GM21390 (cell line): ENCODE measurements around the gene FMNL3.

ENCODE experiments used
- ATAC-seq: cut with Tn5 transposase; IDR thresholded peaks from one replicate; pipeline ENCODE4 v1.9.1; 2021; ENCODE audit not compliant: unreplicated experiment

Gene FMNL3

GRCh38 chr12:49680075-49680474 is 27.1 kb downstream of the FMNL3 start:
- no peak for ATAC-seq

DNA sequence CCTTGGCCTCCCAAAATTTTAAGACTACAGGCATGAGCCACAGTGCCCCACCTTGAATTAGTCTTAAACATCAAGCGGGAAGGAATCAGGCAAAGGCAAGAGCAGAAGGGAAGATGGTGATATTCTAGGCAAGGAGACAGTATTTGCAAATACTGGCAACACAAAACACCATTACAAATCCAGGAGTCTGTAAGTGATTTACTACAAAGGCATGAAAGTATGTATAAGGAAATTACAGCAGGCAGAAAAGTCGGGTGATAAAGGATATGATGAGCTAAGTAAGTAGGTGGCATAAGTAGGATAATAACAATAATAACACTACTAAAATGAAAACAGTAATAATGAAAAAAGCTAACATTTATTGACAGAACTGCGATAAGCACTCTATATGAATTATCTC is 28.5 kb downstream of the FMNL3 start:
- ATAC-seq, result no peak

DNA sequence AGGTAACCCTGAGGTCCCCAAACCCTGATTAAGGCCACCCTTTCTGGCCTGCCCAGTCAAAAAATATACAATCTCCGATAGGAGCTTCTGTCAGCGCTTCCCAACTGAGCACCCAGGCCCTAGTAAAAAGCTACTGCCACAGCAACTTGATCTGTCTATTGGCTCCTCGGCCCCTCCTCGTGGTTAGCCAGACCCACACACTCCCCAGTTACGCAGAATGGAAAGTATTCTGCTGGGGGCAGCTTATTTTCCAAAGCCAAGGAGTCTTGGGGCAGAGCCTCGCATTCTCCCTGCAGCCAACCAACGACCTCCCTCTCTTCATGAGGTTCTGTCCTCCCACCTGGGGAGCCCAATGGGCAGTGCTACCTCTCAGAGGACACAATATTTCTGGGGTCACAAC is 32.1 kb downstream of the FMNL3 start:
- ATAC-seq, result no peak

- no peak for ATAC-seq
These were observed 32.8 kb downstream of the FMNL3 start for GRCh38 chr12:49674318-49674981.

GRCh38 chr12:49673446-49674317 is 33.5 kb downstream of the FMNL3 start:
- ATAC-seq, result no peak

DNA sequence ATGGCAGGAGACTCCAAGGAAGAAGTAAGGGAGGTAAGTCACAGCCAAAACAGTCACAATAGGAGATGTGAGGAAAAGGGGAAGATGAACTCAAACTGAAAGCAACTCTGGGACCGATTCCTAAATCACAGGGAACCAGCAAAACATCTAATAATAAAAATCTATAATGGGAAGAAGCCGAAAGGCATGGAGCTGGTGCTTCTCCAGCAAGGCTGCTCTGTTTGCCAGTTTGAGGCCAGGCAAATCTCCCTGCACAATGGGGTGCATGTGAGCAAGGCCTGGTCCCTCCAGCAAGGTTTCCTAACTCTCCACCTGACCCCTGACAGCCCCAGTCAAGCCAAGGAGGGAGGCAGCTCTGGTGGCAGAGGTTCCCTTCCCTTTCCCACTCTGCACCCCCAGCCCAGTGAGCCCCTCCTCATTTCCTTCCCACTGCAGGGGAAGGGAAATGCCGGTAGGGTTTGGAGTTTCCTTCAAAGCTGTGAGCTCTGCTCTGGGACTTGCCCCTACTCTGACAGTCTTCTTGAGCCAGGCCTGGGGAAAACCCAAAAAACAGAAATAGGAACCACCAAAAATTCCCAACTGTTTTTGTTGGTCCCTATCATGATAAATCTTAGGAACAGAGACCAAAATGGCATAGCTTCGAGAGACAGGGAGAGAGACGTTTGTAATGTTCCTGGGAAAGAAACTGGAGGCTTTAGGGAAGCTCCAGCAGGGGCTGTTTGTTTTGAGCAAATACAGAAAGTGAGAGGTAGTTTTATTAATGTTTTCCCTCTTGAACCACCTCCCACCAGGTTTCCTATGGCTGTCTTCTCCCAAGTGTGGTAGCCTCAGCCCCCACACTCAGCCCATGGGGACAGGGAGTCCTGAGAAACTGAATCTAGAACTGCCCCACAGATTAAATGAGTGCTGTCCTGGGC is 34.6 kb downstream of the FMNL3 start:
- ATAC-seq, result no peak

DNA sequence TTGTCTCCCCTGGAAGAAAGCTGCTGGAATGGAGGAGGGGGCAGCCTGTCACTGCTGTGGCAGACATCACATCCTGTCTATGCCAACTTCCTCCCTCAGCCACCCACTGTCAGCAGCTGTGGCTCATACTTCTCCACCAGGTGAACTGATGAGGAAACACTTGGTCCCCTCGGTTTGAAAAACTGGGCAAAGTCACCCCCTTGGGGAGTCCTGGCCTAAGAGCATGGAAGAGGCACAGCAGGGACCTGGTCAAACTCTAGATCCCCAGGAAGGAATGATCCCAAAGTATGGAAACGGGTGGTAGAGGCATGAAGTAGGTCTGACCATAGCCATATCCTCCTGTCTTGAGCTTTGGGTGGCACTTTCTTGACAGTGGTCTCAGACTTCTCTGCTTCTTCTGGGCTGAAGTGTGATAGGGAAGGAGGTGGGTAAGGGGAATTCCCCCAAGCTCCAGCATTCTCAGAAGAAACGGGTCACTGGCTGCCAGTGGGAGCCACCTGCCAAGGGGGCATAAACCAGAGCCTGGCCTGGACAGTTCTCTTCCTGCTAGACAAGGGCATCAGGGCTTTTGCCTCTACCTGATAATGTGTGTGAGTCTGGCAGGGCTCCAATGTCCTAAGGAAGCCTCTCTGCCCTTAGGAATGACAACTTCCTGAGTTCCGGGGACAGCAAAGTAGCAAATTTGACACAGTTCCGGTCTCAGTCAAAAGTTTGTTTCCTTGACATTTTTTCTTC is 36.0 kb downstream of the FMNL3 start:
- ATAC-seq, result no peak

DNA sequence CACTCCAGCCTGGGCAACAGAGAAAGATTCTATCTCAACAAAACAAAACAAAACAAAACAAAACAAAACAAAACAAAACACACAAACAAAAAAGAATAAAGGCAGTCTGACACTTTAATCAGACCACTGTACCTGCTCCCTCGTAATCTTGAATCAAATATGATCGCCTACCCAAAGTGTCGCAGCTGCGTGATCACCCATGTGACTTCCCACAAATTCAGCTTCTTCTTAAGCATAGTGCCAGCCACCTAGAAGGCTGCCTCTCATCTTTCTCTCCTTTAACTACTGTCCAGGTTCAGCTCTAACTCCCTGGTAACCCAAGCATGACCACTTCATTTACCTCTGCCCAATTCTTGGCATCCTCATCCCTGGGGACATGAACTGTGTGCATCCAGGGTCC is 37.4 kb downstream of the FMNL3 start:
- no peak for ATAC-seq

DNA sequence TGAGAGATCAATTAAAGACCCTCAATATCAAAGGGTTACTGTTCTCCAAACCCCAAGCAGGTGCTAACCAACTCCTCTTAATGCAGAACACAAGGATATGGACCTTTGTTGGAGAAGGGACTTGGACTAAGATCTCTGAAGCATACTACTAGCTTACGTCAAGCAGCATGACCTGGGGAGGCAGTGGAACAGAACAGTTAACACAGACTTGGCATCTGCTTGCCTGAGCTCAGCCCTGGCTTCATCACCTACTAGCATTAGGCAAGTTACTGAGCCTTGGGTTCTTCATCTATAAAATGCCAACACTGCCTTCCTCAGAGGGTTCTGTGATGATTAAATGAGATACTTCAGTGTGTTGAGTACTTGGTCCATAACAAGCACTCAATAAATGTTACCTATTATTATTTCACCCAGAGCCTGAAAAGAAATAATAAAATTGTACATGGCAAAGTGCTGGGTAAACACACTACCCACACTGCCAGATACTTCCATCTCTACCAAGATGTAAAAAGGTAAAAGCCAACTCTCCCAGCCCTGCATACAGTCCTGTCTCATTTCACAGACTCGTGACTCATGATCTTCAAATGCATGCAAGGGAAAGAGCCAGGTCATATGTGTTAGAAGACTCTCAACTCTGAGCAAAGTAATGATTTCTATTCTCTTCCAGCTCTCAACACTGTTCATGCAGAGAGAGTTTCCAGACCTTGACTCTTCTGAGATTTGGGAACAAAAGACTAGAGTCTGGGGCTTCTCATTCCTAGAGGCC is 39.7 kb downstream of the FMNL3 start:
- no peak for ATAC-seq

- no peak for ATAC-seq
These were observed 41.0 kb downstream of the FMNL3 start for GRCh38 chr12:49666176-49666575.

GRCh38 chr12:49665384-49665783 is 41.8 kb downstream of the FMNL3 start:
- no peak for ATAC-seq

DNA sequence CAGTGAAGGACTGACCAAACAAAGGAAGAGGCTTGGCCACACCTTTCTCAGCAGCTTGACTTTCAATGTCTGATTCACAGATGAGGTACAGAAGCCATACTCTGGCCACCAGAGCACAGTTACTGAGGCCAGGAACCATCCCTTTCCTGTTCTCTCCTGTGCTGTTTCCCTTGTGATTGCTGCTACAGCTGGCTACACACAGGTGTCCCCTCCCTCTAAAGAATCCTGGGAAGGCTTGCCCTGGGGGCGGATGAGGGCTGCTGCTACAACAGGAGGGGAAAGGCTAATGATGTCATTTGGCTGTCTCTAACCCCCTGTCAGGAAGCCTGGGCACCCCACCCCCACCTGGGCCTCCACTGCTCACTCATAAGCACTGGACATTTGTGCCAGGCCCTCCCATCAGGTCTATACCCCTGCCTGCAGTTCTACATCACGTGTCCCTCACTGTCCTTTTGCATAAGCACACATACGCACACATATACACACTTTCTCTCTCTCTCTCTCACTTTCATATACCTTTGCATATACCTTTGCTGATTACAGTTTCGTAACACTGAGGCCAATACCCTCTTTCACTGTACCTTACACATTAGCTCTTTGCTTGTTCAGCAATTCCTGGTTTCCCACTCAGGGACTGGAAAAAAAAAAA is 42.5 kb downstream of the FMNL3 start:
- ATAC-seq, result peak; percentile 67

DNA sequence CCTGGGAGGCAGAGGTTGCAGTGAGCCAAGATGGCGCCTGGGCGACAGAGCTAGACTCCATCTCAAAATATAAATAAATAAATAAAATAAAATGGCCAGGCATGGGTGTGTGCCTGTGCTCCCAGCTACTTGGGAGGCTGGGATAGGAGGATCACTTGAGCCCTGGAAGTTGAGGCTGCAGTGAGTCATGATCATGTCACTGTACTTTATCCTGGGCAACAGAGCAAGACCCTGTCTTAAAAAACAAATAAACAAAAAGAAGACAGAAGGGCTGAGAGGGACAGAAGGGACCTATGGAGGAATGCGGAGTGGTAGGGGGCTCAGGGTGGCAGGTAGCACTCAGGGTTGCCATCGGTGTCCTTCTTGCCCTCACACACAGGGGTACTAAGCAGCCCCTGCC is 43.0 kb downstream of the FMNL3 start:
- no peak for ATAC-seq

DNA sequence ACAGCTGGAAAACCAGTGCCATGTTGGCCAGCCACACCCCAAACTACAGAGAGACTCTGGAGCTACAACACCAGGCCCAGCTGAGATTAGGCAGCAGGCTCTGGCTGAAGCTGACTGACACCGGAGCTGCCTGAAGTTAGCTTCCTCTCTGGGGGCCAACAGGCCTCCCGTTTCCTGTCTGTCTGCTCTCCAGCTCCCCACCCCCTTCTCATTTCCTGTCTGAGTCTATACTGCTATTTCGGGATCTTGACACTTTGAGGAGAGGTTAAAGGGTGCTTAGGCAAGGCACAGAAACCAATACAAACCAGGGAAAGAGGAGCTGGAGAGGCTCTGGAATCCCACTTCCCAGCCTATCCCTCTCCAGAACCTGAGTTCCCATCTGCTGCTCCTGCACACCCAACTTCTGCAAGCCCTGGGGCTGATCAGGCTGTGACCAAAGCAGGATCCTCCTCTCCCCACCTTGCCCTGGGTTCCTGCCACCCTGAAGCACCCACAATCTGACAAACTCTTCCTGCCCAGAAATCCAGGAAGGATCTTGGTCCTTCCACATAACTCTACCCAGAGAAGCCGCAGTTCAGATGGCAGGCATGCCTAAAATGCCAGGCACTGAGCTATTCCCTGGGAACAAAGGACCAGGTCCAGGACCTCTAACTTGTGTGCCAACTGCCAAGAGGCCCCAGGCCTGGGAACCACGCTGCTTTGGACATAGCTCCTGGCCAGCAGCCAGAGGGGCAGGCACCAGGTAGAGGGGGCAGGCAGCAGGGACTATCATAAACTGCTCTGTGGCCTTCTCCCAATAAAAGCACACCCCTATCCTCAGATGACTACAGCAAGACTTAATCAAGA is 44.0 kb downstream of the FMNL3 start:
- ATAC-seq, result peak; percentile 70

DNA sequence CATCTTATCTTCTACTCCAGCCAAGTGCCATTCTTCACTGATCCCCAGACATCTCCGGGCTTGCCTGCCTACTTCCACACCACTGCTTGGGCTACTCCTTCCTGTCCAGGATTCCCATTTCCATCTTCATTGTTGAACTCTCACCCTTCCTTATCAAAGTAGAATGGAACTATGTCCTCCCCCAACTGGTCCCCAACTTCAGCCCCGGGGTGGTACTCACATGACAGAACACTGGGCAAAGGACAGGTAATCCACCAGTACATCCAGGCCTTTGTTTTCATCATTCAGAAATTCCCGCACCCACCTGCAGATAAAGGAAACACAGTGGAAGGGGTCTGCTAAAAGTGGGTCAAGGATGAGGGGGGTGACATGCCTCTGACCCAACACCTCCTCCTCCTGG is 45.5 kb downstream of the FMNL3 start:
- ATAC-seq, result no peak

GRCh38 chr12:49661191-49661590 is 46.0 kb downstream of the FMNL3 start:
- ATAC-seq, result no peak

GRCh38 chr12:49659753-49660152 is 47.5 kb downstream of the FMNL3 start:
- ATAC-seq, result no peak

DNA sequence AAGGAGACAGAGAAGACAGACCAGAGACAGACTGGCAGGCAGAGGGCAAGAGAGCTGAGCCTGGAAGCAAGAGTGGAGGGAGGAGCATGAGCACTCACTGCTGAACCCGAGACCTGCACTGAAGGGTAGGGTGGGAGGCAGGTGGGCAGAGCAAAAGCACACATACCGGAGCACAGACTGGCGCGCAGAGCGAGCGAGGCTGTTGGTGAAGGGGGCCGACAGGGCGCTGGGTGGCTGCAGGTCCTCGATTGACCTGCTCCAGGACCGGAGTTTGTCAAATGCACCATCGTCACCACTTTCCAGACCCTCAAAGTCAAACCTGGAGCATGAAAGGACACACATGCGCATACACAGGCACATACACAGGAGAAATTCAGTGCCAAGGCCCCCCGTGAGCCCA is 48.9 kb downstream of the FMNL3 start:
- ATAC-seq, result no peak
